COR-L47 (cell line): ENCODE results near the gene PCDHB1.

ENCODE experiments used
- DNase-seq: peaks from one replicate; lab custom pipeline; 2025; lab: John Stamatoyannopoulos, UW

PCDHB1 gene

GRCh38 chr5:141050622-141051520 lies at the start of gene PCDHB1:
PCDHB1 (plus strand) TSS chr5:141051374; CDS start chr5:141051471, 97 bp downstream.
- DNase-seq: no peak

- peak; percentile 10 for DNase-seq
Observed at GRCh38 chr5:141001446-141001843, 49.7 kb upstream of the PCDHB1 start.

GRCh38 chr5:141001844-141002604 lies 49.1 kb upstream of the PCDHB1 start:
- peak; percentile 65 for DNase-seq

- DNase-seq: no peak
Observed at GRCh38 chr5:141002605-141002965, 48.6 kb upstream of the PCDHB1 start.

- DNase-seq: no peak
Observed at GRCh38 chr5:141003031-141003430, 48.1 kb upstream of the PCDHB1 start.

GRCh38 chr5:141003791-141004611 lies 47.2 kb upstream of the PCDHB1 start:
- DNase-seq: peak; percentile 69

- no peak for DNase-seq
Observed at GRCh38 chr5:141007791-141008190, 43.4 kb upstream of the PCDHB1 start.

GRCh38 chr5:141010047-141010793 lies 41.0 kb upstream of the PCDHB1 start:
- DNase-seq: no peak

GRCh38 chr5:141017943-141018342 lies 33.2 kb upstream of the PCDHB1 start:
- no peak for DNase-seq

GRCh38 chr5:141022384-141022783 lies 28.8 kb upstream of the PCDHB1 start:
- DNase-seq: no peak

GRCh38 chr5:141031006-141031405 lies 20.2 kb upstream of the PCDHB1 start:
- no peak for DNase-seq

- DNase-seq: no peak
Observed at GRCh38 chr5:141032626-141033025, 18.5 kb upstream of the PCDHB1 start.

- DNase-seq: no peak
Observed at GRCh38 chr5:141039061-141039460, 12.1 kb upstream of the PCDHB1 start.

GRCh38 chr5:141039517-141039916 lies 11.7 kb upstream of the PCDHB1 start:
- peak; percentile 67 for DNase-seq

- DNase-seq: peak; percentile 84
Observed at GRCh38 chr5:141040093-141040770, 10.9 kb upstream of the PCDHB1 start.

GRCh38 chr5:141040771-141041426 lies 10.3 kb upstream of the PCDHB1 start:
- peak; percentile 95 for DNase-seq

- DNase-seq: no peak
Observed at GRCh38 chr5:141041427-141041785, 9.8 kb upstream of the PCDHB1 start.

GRCh38 chr5:141042555-141042954 lies 8.6 kb upstream of the PCDHB1 start:
- no peak for DNase-seq

- DNase-seq: peak; percentile 14
Observed at GRCh38 chr5:141051521-141051866, 320 bp downstream of the PCDHB1 start.

- DNase-seq: no peak
Observed at GRCh38 chr5:141077826-141078225, 26.7 kb downstream of the PCDHB1 start.

- no peak for DNase-seq
Observed at GRCh38 chr5:141082228-141082627, 31.1 kb downstream of the PCDHB1 start.
